ENCODE results near the gene PLAC1.

The PLAC1 gene

DNA sequence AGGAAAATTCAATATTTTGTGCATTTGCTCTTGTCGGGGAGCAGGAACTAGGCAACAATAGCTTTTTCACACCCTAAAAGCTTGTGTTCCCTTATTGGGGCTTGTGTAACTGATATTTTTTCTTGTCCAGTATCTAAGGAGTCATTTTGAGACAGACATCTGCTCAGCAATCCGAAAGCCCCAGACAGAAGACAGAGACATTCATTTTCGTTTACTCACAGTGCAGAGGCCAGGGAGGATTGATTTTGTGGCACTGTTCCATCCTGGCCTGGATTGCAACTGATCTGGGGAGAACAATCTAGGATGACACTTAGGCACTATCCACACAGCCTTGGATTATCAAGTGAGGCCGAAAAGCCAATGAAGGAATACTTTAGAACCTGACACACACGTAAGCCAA lies 27.4 kb upstream of the PLAC1 start:
- Histone ChIP-seq H3K4me1 (ENCODE audit: control insufficient read depth in 1 of 2, insufficient read depth in 1 of 2, low read depth in 1 of 2, low read length in 1 of 2) (no peaks in the 10 kb centered on the region), H3K27ac (no peak overlapping the region), H3K36me3 (no peaks in the 10 kb centered on the region), H3K9me3 (no peaks in the 10 kb centered on the region), H3K4me3 (ENCODE audit: low read depth in 1 of 2, low read length in 1 of 2) (no peak overlapping the region), H3K27me3 (no peaks in the 10 kb centered on the region)
- TF ChIP-seq, protein P1, sequence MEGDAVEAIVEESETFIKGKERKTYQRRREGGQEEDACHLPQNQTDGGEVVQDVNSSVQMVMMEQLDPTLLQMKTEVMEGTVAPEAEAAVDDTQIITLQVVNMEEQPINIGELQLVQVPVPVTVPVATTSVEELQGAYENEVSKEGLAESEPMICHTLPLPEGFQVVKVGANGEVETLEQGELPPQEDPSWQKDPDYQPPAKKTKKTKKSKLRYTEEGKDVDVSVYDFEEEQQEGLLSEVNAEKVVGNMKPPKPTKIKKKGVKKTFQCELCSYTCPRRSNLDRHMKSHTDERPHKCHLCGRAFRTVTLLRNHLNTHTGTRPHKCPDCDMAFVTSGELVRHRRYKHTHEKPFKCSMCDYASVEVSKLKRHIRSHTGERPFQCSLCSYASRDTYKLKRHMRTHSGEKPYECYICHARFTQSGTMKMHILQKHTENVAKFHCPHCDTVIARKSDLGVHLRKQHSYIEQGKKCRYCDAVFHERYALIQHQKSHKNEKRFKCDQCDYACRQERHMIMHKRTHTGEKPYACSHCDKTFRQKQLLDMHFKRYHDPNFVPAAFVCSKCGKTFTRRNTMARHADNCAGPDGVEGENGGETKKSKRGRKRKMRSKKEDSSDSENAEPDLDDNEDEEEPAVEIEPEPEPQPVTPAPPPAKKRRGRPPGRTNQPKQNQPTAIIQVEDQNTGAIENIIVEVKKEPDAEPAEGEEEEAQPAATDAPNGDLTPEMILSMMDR (IDR thresholded peaks at IDR 0.05) = no peak

DNA sequence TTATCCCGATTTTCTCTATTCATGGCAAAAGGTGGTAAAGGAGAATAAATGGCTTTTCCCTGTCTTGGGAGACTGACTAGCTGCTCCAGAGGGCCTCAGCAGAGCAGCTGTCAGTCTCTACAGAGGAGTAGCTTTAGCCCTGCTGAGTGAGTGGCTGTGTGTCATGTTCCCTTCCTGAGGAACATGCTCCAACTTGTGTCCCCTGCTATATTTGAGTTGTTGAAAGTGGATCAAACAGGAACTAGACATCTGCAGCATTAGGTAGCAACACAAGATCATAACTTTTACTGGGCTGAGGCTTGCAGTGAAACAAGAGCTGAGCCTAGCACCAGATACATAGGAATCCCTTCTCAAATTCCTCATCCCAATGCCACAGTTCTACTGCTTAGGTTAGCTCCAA lies 26.7 kb upstream of the PLAC1 start:
- Histone ChIP-seq H3K36me3 (no peaks in the 10 kb centered on the region), H3K4me1 (ENCODE audit: control insufficient read depth in 1 of 2, insufficient read depth in 1 of 2, low read depth in 1 of 2, low read length in 1 of 2) (no peaks in the 10 kb centered on the region), H3K27me3 (no peaks in the 10 kb centered on the region), H3K4me3 (ENCODE audit: low read depth in 1 of 2, low read length in 1 of 2) (no peak overlapping the region), H3K9me3 (no peaks in the 10 kb centered on the region), H3K27ac (no peak overlapping the region)
- TF ChIP-seq, protein P1 (IDR thresholded peaks at IDR 0.05) = no peak

DNA sequence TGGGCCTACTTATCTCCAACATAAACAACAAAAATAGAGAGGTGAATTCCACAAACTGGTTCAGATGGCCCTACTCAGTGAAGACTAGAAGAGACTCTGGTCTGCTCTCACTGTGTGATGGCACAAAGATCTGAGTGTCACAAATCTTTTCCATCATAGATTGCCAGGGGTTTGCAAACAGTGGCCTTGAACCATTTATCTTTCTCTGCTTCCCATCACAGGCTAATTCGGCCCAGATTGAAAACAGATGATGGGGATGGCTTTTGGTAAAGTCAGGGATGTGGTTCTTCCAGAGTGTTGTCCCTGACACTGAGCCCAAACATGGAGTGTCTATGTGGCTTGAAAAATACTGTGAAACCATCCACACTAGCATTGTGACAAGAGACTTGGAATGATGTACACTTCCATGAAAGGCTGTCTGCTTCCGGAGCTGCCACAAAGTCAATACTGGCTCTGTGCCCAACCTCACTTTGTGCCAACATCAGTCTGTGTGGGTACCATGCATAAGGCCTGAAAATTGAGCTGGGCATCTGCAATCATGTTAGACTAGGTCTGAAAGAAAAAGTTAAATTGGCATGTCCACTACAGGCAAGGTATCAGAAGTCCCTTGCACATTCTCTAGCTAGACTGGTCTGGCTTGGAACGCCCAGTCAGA lies 25.2 kb upstream of the PLAC1 start:
- H3K9me3 ChIP-seq = no peaks in the 10 kb centered on the region
- no peaks in the 10 kb centered on the region for H3K27me3 ChIP-seq
- H3K27ac ChIP-seq = no peak overlapping the region
- TF ChIP-seq, protein P1 (IDR thresholded peaks at IDR 0.05) = no peak
- H3K4me1 ChIP-seq (ENCODE audit: control insufficient read depth in 1 of 2, insufficient read depth in 1 of 2, low read depth in 1 of 2, low read length in 1 of 2) = no peaks in the 10 kb centered on the region
- H3K36me3 ChIP-seq = no peaks in the 10 kb centered on the region
- no peak overlapping the region for H3K4me3 ChIP-seq (ENCODE audit: low read depth in 1 of 2, low read length in 1 of 2)

DNA sequence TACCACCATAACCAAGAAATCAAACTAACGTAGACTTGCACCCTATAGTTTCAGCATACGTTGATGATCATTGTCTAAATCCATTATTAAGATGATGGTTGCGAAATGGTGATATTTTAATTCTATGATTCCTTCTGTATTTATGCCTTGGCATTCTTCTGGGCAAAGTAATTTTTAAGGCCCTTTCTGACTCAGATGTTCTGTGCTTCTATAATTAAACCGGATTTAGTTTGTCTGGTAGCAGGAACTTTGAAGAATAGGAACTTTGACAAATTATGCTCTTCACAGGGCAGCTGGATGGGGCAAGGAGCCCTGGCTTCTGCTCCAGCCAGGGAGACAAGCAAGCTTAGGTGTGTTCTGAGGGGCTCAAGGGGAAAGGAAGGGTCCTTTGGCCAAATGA lies 23.8 kb upstream of the PLAC1 start:
- TF ChIP-seq, protein P1 (IDR thresholded peaks at IDR 0.05) = no peak
- Histone ChIP-seq H3K27me3 (no peaks in the 10 kb centered on the region), H3K4me1 (ENCODE audit: control insufficient read depth in 1 of 2, insufficient read depth in 1 of 2, low read depth in 1 of 2, low read length in 1 of 2) (no peaks in the 10 kb centered on the region), H3K9me3 (no peaks in the 10 kb centered on the region), H3K36me3 (no peaks in the 10 kb centered on the region), H3K4me3 (ENCODE audit: low read depth in 1 of 2, low read length in 1 of 2) (no peak overlapping the region), H3K27ac (no peak overlapping the region)

DNA sequence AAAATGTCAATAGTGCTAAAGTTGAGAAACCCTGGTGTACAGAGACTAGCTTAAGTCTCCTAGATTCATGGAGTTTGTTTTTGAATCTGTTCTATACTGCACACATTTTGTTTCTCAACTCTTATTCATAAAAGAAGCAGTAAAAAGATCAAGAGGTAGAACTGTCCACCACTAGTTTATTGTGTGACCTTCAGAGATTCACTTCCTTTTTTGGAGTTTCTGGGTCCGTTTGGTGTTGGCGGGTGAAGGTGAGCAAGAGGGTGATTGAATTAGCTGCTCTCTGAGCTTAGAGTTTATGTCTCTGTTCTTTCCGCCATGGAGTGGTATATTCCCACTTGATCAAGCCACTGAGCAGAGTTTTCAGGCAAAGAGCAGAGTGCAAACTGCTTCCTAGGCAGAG lies 21.4 kb upstream of the PLAC1 start:
- no peaks in the 10 kb centered on the region for H3K9me3 ChIP-seq
- TF ChIP-seq, protein P1 (IDR thresholded peaks at IDR 0.05) = no peak
- H3K27ac ChIP-seq = no peak overlapping the region
- no peak overlapping the region for H3K4me3 ChIP-seq (ENCODE audit: low read depth in 1 of 2, low read length in 1 of 2)
- no peaks in the 10 kb centered on the region for H3K27me3 ChIP-seq
- H3K4me1 ChIP-seq (ENCODE audit: control insufficient read depth in 1 of 2, insufficient read depth in 1 of 2, low read depth in 1 of 2, low read length in 1 of 2) = no peaks in the 10 kb centered on the region
- no peaks in the 10 kb centered on the region for H3K36me3 ChIP-seq
